Left ventricle myocardium inferior (tissue), 1 donor: ENCODE measurements around the gene GNG7. TPM values are rescaled to one million over a fixed set of nuclear protein-coding genes. Genes with fewer than 3 reads are reported as not detected.
A peak's percentile ranks its signal among the peaks of the same experiment; 100 is the strongest.
"Not testable (repeated sequence)": the region's sequence is repeated elsewhere in the genome, so short reads cannot be mapped to it uniquely, and the experiment has no call there.

Experiments
- DNase-seq: peaks from one replicate; pipeline ENCODE4 v3.0.0-alpha.2; 2020
- H3K27ac ChIP-seq: fragments of 200-600 bp; replicated peaks from 2 replicates; pipeline ENCODE4 v1.8.0; 2021
- H3K27me3 ChIP-seq: fragments of 200-600 bp; 2 replicates; pipeline ENCODE4 v1.8.0; 2021; ENCODE audit warnings: low read depth
- H3K36me3 ChIP-seq: fragments of 200-600 bp; 2 replicates; pipeline ENCODE4 v1.8.0; 2021
- H3K4me1 ChIP-seq: fragments of 200-600 bp; 2 replicates; pipeline ENCODE4 v1.8.0; 2021
- H3K4me3 ChIP-seq: fragments of 200-600 bp; 2 replicates; pipeline ENCODE4 v1.8.0; 2021; ENCODE audit warnings: mild to moderate bottlenecking, moderate library complexity
- H3K9me3 ChIP-seq: fragments of 200-600 bp; replicated peaks from 2 replicates; pipeline ENCODE4 v1.8.0; 2021
- CTCF ChIP-seq: fragments of 200-600 bp; IDR thresholded peaks from 2 replicates; pipeline ENCODE4 v1.8.0; 2021; ENCODE audit warnings: antibody characterized with exemption, mild to moderate bottlenecking, borderline replicate concordance
- intact Hi-C: fragments of 100-400 bp; cut with micrococcal nuclease; formaldehyde crosslinking; loops from one replicate; pipeline ENCODE4 v1.11.0; 2022
- microRNA-seq: library from miRNA; unstranded; fragments of <30 nt; microRNA quantifications from one replicate; pipeline ENCODE4 v1.2.0, GENCODE V29; 2020
- total RNA-seq: library from RNA; stranded (reverse); fragmentation: NEBNext Ultra II Directional; extraction: Animal tissue kit (Norgen Biotek cat#: 25700); gene quantifications from one replicate; pipeline ENCODE4 v1.2.1, GENCODE V29; 2021
- donor health status: DM: no; HTN: yes; CAD: no; lungs with severe emphysema.

The GNG7 gene
- total RNA-seq, 1 donor from 2014 or later, result 46.6 TPM

GRCh38 chr19:2464389-2464788 lies 238.1 kb downstream of the GNG7 start:
- H3K36me3 ChIP-seq, result no peaks in the 10 kb centered on the region
- no peaks in the 10 kb centered on the region for H3K27me3 ChIP-seq
- DNase-seq, result no peak
- no peak for TF ChIP-seq CTCF
- H3K4me3 ChIP-seq, result no peak overlapping the region
- H3K9me3 ChIP-seq, result no peaks in the 10 kb centered on the region
- intact Hi-C loops, result no loop called here
- no peak overlapping the region for H3K27ac ChIP-seq
- H3K4me1 ChIP-seq, result peaks cover 18% of the 10 kb centered on the region

DNA sequence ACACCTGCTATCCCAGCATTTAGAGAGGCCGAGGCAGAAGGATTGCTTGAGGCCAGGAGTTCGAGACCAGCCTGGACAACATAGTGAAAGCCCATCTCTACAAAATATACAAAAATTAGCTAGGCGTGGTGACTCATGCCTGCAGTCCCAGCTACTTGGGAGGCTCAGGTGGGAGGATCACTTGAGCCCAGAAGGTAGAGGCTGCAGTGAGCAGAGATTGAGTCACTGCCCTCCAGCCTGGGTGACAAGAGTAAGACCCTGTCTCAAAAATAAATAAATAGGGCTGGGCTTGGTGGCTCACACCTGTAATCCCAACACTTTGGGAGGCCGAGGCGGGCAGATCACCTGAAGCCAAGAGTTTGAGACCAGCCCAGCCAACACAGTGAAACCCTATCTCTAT lies 238.8 kb downstream of the GNG7 start:
- H3K9me3 ChIP-seq, H3K4me3 ChIP-seq, H3K27me3 ChIP-seq, intact Hi-C loops, H3K36me3 ChIP-seq, DNase-seq: not testable (repeated sequence)
- H3K27ac ChIP-seq, result peak overlapping the region; percentile 71
- peaks cover 18% of the 10 kb centered on the region for H3K4me1 ChIP-seq

DNA sequence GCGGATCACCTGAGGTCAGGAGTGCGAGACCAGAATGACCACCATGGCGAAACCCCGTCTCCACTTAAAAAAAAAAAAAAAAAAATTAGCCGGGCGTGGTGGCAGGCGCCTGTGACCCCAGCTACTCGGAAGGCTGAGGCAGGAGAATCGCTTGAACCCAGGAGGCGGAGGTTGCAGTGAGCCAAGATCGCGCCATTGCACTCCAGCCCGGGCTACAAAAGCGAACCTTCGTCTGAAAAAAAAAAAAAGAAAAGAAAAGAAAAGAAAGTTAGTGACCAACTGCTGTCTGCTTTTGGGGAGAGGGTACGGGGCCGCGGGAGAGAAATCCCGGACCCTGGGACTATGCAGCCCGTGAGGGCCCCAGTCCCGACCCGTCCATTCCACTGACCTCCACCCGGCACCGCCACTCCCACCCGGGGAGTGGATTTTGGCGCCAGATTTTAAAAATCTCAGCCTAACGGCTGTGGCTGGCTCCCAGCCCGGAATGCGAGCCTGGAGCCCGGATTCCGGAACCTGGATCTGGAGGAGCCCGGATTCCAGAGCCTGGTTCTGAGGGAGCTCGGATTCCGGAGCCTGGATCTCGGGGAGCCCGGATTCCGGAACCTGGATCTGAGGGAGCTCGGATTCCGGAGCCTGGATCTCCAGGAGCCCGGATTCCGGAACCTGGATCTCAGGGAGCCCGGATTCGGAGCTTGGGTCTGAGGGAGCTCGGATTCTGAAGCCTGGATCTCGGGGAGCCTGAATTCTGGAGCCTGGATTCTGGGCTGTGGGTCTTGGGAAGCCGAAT lies 239.7 kb downstream of the GNG7 start:
- Histone ChIP-seq H3K27me3 (no peaks in the 10 kb centered on the region), H3K4me3 (peak overlapping the region; percentile 62), H3K27ac (peak overlapping the region; percentile 71), H3K4me1 (peaks cover 18% of the 10 kb centered on the region), H3K9me3 (no peaks in the 10 kb centered on the region), H3K36me3 (no peaks in the 10 kb centered on the region)
- DNase-seq, result peak; percentile 90
- no peak for TF ChIP-seq CTCF
- intact Hi-C loops, result no loop called here

- intact Hi-C loops, result no loop called here
- Histone ChIP-seq H3K9me3 (no peaks in the 10 kb centered on the region), H3K27me3 (no peaks in the 10 kb centered on the region), H3K4me1 (peaks cover 23% of the 10 kb centered on the region), H3K36me3 (no peaks in the 10 kb centered on the region), H3K4me3 (peak overlapping the region; percentile 62), H3K27ac (peak overlapping the region; percentile 71)
- peak; percentile 67 for DNase-seq
- no peak for TF ChIP-seq CTCF
These were observed 240.5 kb downstream of the GNG7 start for GRCh38 chr19:2461751-2462634.

Small RNAs within 50 kb of the gene (microRNA-seq; reads per million reads assigned to microRNA genes)
- not detected for gene MIR7850

Other genes with a start within 250 kb of the GNG7 start
- 11.0 TPM for gene LMNB2, start 245.7 kb downstream of the GNG7 start, total RNA-seq
- 34.3 TPM for gene GADD45B, start 226.6 kb downstream of the GNG7 start, total RNA-seq
- gene DIRAS1, start 18.7 kb upstream of the GNG7 start, total RNA-seq, result 195 TPM
- gene SLC39A3, start 37.3 kb upstream of the GNG7 start, total RNA-seq, result 22.6 TPM
- gene SGTA, start 80.6 kb upstream of the GNG7 start, total RNA-seq, result 72.6 TPM
- 60.9 TPM for gene THOP1, start 82.8 kb upstream of the GNG7 start, total RNA-seq
- gene ZNF554, start 117.2 kb upstream of the GNG7 start, total RNA-seq, result 4.2 TPM
- 8.9 TPM for gene ZNF555, start 138.8 kb upstream of the GNG7 start, total RNA-seq
- not detected for gene ZNF556, start 164.6 kb upstream of the GNG7 start, total RNA-seq
- gene ZNF57, start 198.2 kb upstream of the GNG7 start, total RNA-seq, result 3.2 TPM
- 1.6 TPM for gene ZNF77, start 242.3 kb upstream of the GNG7 start, total RNA-seq